Adipose tissue (tissue), 3 donors: ENCODE measurements around the gene FTSJ1. TPM values are rescaled to one million over a fixed set of nuclear protein-coding genes. Genes with fewer than 3 reads are reported as not detected.

Source experiments
- H3K27ac ChIP-seq: one replicate; pipeline ENCODE4 v1.5.1; 2013; ENCODE audit warnings: low read depth, low read length
- WGBS, 3 donors: extraction: QIAGEN DNeasy Blood & Tissue Kit; methylation state at CpG; one replicate each; pipeline ENCODE4 v1.1.7; 2013; 5-methylcytosine and 5-hydroxymethylcytosine counted together
- polyA plus RNA-seq, 3 donors: library from polyadenylated mRNA; stranded (reverse); fragments of 200-250 nt; gene quantifications; one replicate each; pipeline ENCODE4 v1.2.3, GENCODE V29; 2013
- donor health status: healthy with polysubstance abuse.
- donor health status: Bipolar disorder and iron deficiency.
- donor health status: healthy.

Gene FTSJ1
- polyA plus RNA-seq, 3 donors = 22.3 to 43.7 (median 30.7) TPM

DNA sequence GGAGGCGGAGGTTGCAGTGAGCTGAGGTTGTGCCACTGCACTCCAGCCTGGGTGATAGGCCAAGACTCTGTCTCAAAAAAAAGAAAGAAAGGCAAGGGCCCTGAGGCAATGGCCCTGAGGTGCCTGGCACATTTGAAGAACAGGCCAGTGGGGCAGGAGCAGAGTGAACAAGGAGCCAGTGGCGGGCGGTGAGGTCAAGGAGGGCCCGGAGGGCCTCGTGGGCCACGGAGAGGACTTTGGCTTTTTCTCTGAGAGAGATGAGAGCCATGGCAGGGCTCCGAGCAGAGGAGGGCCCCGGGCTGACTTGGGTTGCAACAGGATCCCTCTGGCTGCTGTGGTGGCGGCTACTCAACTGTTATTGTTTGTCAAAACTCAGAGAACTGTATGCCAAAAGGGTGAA lies 13.3 kb downstream of the FTSJ1 start:
- WGBS, 3 donors = 81 to 98% (median 91%) methylated on average over 4 to 9 of the region's 9 CpGs
- H3K27ac ChIP-seq = no peak overlapping the region

DNA sequence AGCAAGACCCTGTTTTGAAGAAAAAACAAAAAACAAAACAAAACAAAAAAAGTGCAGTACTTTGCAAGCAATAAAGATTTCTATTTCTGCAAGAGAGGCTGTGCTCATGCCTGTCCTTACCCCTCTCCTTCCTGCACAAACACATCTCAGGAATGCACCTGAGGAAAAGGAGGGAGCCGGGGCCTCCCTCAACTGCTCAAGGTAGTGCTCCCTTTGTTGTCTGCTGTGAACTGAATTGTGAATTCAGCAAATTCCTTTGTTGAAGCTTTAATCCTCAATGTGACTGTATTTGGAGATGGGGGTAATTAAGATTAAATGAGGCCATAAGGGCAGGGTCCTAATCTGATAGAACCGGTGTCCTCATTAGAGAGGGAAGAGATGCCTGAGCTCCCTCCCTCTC lies 13.9 kb downstream of the FTSJ1 start:
- 57 to 87% (median 57%) methylated on average over 2 of the region's 2 CpGs for WGBS, 3 donors
- H3K27ac ChIP-seq = no peak overlapping the region

DNA sequence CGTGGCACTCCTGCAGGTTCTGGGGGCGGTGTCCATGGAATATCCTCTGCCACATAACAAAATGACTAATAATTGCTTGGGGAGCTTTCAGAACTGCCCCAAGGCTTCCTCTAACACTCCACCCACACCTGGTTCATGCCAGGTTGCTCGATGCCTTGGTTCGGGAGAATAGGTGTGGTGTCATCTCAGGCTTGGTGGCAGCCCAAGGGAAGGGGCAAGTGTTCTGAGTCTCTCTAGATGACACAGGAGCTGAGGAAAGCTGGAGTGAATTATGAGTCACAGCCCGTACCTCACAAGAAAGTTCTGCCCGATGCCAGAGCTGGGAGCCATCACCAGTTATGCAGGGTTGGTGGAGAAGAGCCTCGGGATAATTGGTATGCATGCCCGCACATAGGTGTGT lies 14.7 kb downstream of the FTSJ1 start:
- WGBS, 3 donors = 77 to 95% (median 87%) methylated on average over 7 to 8 of the region's 8 CpGs
- no peak overlapping the region for H3K27ac ChIP-seq

DNA sequence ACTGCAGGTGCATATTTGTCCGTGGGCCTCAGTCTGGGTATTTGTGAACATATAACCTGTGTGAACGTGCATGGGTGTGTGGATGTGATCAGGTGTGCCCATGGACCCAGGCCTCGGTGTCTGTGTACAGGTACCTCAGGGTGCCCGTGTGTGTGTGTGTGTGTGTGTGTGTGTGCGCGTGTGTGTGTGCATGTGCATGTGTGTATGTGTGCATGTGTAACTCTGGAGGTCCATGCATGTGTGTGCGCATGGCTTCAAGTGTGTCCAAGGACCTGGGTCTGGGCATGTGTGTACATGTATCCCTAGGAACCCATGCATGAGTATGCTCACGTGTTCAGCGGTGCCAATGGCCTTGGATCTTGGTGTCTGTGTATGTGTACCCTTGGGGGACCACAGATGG lies 15.8 kb downstream of the FTSJ1 start:
- WGBS, 3 donors = 85 to 96% (median 86%) methylated on average over 9 of the region's 9 CpGs
- no peak overlapping the region for H3K27ac ChIP-seq

DNA sequence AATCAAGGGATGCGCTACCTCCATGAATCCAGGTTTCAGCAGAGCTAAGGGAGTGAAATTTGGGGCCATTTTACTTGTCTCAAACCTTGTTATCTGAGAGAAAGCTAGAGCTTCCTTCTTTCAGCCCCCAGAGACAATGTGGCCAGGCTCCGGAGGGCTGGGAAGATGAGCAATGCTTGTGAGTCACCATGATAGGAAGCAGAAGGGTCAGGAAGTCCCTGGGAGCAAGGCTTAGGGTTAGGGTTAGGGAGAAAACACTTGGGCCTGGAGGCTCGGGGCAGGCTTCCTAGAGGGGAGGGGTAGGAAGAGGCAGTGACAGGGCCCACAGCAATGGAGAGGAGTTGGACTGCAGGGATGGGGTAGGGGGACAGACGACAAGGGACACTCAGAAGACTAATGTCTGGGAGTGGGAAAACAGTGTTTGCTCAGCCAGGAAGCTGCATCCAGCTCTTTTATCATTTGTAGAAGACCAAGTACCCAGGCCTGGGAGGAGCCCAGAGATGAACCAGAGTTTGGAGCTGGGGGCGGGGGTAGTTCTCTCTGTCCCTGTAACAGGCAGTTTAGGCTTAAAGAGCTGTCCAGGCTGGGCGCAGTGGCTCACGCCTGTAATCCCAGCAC lies 16.4 kb downstream of the FTSJ1 start:
- no peak overlapping the region for H3K27ac ChIP-seq
- 62 to 79% (median 69%) methylated on average over 7 of the region's 7 CpGs for WGBS, 3 donors

DNA sequence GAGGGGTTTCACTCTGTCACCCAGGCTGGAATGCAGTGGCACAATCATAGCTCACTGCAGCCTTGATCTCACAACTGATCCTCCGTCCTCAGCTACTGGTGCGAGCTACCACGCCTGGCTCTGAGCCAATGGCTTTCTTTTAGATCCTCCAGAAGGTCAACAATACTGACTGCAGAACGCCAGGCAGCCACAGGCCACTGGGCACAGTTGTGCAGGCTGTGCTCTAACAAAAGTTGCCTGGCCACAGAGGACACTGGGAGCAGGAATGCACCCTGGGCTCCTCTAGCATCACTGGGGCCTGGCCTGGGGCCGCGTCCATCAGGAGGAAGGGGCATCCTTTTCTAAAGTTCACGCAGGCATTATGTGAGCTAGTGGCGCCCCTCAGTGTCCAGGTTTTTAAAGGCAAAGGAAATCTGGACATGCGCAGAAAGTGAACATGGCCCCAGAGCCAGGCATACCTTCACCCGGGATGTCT lies 17.9 kb downstream of the FTSJ1 start:
- no peak overlapping the region for H3K27ac ChIP-seq
- 13 to 32% (median 29%) methylated on average over 10 of the region's 10 CpGs for WGBS, 3 donors

DNA sequence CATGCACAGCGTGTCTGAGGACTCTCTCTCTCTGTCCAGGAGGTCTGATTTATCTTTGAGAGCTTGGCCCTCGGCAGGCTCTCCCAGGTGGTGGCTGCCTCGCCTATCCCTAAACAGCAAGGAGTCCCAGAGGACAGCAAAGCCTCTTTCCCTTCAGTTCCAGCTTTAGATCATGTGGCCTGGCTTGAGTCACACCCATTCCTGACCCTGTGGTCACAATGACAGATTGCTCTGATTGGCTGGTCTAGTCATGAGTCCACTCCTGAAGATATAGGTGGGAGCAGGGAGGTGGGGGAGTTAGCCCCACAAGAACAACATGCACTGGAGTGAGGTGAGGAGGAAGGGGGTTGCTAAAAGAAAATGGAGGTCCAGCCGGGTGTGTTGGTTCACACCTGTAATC lies 20.7 kb downstream of the FTSJ1 start:
- WGBS, 3 donors = 66 to 82% (median 75%) methylated on average over 3 to 4 of the region's 4 CpGs
- H3K27ac ChIP-seq = no peak overlapping the region

DNA sequence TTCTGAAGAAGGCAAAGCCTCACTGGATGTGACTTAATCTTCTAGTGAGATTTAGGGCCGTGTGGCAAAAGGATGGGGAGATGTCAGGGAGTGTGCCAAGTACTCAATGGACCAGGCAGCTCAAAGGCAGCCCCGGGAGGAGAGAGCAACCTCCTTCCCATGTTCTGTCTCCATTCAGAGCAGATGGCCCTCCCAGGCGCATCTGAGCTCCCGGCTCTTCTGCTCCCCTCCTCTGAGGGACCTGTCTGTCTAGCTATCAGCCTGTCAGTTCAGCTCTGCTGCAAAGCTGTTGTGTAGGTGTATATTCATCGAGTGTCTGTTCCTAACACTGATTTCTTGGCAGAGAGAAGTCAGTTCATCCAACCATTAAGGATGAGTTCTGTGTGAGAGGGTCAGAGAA lies 21.9 kb downstream of the FTSJ1 start:
- 63 to 71% (median 68%) methylated on average over 5 of the region's 5 CpGs for WGBS, 3 donors
- H3K27ac ChIP-seq = no peak overlapping the region

DNA sequence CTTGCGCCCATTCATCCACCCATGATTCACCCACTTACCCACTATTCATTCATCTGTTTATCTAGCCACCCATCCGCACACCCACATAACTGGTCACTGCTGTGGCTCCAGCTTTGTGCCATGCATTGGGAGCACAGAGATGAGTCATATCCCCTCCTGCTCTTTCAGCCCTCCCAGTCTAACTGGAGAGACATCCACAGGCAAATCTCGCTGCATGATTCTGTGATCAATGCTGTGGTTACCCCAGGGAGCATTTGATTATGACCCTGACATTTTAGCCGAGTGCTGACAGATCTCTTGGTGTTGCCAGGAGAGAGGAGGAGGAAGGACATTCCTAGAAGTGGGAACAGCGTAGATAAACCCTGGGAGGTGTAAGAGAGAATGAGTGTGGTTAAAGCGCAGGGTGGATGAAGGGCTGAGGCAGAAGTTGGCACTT lies 22.4 kb downstream of the FTSJ1 start:
- 59 to 71% (median 66%) methylated on average over 6 of the region's 6 CpGs for WGBS, 3 donors
- H3K27ac ChIP-seq = no peak overlapping the region

DNA sequence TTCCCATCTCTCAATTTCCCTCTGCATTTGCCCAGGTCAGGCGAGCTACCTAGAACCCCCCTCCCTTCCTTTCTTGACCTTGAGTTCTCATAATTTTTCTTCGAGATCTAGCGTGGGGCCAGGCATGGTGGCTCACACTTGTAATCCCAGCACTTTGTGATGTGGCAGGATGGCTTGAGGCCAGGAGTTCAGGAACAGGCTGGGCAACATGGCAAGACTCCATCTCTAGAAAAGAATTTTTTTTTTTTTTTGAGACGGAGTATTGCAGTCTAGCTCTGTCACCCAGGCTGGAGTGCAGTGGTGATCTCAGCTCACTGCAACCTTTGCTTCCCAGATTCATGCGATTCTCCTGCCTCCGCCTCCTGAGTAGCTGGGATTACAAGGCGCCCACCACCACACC lies 28.3 kb downstream of the FTSJ1 start:
- 62 to 86% (median 83%) methylated on average over 7 of the region's 7 CpGs for WGBS, 3 donors
- H3K27ac ChIP-seq = no peak overlapping the region

DNA sequence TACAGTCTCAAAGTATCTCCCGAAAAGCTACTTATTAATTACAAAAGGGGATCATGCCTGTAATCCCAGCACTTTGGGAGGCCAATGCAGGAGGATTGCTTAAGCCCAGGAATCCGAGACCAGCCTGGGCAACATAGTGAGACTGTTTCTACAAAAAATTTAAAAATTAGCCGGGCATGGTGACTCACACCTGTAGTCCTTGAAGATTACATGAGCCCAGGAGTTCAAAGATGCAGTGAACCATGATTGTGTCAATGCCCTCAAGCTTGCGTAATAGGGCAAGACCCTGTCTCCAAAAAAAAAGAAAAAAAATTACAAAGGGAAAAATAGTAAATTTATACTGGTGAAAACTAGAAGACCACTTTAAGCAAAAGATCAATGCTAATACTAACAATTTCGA lies 29.5 kb downstream of the FTSJ1 start:
- no peak overlapping the region for H3K27ac ChIP-seq
- WGBS, 3 donors = 64 to 81% (median 80%) methylated on average over 5 of the region's 5 CpGs

DNA sequence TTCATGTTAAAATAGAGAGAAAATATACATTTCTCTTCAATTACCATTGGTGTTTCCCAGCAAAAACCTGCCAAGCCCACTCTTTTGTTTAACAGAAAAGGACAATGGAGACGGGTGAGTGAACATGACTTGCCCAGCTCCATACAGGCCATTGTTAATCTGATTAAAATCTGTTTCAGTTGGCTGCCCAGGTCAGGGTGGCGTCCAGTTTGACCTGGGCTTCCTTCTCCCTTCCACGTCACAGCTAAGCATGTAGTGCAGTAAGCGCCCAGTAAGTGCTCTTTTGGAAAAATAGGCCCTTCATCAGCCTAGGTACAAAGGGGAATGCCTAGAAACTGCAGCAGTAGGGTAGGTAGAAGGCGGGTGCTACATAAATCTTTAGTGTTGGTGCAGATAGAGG lies 31.2 kb downstream of the FTSJ1 start:
- no peak overlapping the region for H3K27ac ChIP-seq
- WGBS, 3 donors = 75 to 93% (median 92%) methylated on average over 5 of the region's 5 CpGs

DNA sequence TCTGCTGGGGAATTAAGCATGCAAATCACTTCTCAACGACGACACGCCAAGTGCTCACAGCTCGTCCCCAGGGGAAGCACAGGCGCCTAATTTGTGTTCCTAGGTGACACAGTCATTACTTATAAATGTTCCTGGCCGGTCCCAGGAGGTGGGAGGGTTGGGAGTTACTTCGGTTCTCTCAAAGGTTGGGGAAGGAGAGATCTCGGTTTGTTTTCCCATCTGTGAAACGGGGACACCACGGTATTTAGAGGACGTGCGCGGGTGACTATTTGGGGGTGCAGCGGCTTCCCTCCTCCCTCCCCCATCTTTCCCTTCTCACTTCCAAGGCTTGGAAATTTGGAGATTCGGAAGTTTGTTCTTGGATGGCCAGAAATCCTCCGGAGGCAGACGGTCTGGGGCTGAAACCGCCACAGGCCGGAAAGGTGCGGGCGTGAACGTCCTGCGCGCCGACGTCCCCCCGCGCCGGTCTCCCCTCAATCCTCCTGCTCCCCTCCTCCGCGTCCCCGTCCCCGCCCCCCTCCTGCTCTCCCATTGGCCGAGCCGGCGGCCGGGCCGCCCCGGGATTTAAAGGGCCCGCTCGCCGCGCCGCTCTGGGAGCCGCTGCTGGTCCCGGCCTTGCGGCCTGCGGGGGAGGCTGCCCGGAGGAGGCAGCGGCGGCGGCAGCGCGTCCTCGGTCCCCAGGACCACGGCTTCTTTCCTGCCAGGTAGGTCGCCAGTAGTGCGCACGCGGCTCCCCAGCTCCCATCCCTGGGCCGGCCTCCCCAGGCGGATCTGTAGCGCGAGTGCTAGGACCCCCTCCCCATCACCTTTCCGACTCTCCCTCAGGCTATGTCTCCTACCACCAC lies 32.6 kb downstream of the FTSJ1 start, which contains the start of gene PORCN:
Gene PORCN, plus strand, starts transcription at position 593 of the 845 bp plus-strand sequence. CDS start 829 bp downstream, outside the sequence.
- no peak within 1 kb of the TSS for H3K27ac ChIP-seq
- 0 to 29% (median 1%) methylated on average over 25 to 59 of the region's 65 CpGs for WGBS, 3 donors

DNA sequence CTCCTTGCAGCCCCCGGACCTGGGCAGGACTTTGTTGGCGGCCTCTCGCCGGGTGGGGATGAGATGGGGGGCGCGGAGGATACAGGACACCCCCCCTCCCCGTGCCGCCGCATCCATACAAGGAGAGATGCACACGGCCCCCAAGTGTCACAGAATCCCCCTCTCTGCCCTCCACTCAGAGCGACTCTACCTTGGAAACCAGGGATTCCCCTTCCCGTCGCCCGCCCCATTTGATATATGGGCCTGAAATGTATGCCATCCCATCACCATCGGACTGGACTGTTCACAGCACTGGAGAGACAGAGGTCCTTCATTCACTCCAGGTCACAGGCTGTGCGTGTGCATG lies 33.2 kb downstream of the FTSJ1 start:
- no peak overlapping the region for H3K27ac ChIP-seq
- WGBS, 3 donors = 0 to 40% (median 4%) methylated on average over 4 to 16 of the region's 16 CpGs

DNA sequence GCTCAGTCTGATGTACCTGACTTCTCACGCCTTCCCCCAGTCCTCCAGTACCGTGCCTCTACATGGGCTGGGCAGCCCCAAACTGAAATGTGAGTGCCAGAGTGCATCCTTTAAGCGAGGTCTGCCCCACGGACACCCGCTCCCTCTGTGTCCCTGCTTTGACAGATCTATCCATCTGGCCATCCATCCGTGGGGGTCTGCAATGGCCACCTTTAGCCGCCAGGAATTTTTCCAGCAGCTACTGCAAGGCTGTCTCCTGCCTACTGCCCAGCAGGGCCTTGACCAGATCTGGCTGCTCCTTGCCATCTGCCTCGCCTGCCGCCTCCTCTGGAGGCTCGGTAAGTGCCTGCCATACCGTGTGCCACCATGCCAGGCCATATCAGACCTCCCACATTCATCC lies 33.6 kb downstream of the FTSJ1 start:
- H3K27ac ChIP-seq = no peak overlapping the region
- WGBS, 3 donors = 66 to 68% (median 67%) methylated on average over 10 to 11 of the region's 11 CpGs

DNA sequence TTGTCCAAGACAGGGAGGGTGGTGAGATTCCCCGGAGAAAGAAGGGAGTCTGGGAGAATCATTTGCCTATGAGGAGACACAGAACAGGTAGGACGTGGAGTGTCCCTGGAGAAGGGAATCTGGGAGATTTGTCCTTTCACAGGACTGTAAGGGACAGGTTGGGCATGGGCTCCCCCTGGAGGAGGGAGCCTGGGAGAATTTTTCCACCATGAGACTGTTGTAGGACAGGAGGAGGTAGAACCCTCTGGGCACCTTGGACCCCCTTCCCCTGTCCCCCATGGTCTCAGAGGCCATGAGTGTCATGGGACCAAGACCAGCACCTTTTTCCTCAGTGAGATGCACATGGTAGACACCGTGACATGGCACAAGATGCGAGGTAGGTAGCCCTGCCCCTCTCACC lies 35.6 kb downstream of the FTSJ1 start:
- 36 to 76% (median 64%) methylated on average over 2 to 4 of the region's 4 CpGs for WGBS, 3 donors
- H3K27ac ChIP-seq = no peak overlapping the region

DNA sequence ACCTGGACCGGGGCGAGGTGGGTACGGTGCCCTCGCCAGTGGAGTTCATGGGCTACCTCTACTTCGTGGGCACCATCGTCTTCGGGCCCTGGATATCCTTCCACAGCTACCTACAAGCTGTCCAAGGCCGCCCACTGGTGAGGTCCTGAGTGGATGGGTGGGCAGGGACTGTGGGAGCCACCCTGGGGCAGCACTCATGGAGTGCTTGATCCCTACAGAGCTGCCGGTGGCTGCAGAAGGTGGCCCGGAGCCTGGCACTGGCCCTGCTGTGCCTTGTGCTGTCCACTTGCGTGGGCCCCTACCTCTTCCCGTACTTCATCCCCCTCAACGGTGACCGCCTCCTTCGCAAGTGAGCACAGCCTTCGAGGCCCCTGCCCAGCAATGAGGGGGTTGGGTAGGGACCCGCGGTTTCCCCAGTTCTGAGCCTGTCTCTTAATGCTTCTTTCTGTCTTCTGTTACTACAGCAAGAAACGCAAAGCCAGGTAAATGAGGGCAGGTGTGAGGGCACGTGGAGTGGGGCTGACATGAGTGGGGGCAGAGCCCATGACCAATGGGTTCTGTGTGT lies 36.5 kb downstream of the FTSJ1 start:
- 86 to 95% (median 93%) methylated on average over 15 to 20 of the region's 20 CpGs for WGBS, 3 donors
- H3K27ac ChIP-seq = no peak overlapping the region

DNA sequence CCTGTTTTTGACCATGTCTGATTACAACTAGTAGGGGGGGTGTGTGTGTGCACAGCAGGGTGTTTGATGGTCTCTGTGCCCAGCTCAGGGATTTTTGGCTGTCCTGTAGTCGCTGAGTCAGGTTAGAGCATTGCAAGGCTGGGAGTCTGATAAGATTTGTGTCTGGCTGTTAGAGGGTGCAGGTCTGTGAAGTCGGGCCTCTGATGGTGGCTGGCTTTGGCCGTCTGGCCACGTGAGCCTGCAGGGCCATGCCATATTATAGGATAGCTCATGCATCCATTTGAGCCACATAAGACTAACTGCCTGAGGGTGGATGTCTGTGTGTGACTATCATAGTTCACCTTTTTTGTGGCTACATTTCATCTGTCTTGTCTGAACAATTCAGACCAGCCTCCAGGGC lies 37.7 kb downstream of the FTSJ1 start:
- 78 to 93% (median 79%) methylated on average over 4 of the region's 4 CpGs for WGBS, 3 donors
- H3K27ac ChIP-seq = no peak overlapping the region

DNA sequence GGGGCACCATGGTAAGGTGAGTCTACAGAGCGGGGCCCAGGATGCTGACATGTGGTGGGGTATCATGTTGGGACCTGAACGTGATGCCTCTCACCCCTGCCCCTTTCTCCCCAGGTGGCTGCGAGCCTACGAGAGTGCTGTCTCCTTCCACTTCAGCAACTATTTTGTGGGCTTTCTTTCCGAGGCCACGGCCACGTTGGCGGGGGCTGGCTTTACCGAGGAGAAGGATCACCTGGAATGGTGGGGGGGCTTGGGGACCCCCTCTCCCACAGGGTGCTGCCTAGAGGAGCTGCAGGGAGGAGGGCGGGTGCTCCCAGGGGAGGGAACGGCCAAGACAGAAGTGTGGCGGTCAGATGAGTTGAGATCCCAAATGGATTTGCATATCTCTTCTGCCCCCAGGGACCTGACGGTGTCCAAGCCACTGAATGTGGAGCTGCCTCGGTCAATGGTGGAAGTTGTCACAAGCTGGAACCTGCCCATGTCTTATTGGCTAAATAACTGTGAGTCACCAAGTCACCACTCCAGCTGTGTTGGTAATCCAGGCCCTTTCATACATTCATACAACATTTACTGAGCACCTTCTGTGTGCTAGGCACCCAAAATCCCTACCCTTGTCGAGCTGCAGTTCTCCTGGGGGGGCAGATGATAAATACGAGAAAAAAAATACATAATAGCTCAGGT lies 38.3 kb downstream of the FTSJ1 start:
- WGBS, 3 donors = 86 to 89% (median 87%) methylated on average over 13 to 16 of the region's 16 CpGs
- H3K27ac ChIP-seq = no peak overlapping the region
